ENCODE results near the gene RMDN2. TPM values are rescaled to one million over a fixed set of nuclear protein-coding genes. Genes with fewer than 3 reads are reported as not detected.
A peak's percentile ranks its signal among the peaks of the same experiment; 100 is the strongest.

RMDN2 gene
- total and polyA plus RNA-seq, 10 of the 15 experiments (the other 5 are each of a cell fraction or from before 2014, with no cell fraction given) = 2.6 to 12.4 (median 9.2) TPM

DNA sequence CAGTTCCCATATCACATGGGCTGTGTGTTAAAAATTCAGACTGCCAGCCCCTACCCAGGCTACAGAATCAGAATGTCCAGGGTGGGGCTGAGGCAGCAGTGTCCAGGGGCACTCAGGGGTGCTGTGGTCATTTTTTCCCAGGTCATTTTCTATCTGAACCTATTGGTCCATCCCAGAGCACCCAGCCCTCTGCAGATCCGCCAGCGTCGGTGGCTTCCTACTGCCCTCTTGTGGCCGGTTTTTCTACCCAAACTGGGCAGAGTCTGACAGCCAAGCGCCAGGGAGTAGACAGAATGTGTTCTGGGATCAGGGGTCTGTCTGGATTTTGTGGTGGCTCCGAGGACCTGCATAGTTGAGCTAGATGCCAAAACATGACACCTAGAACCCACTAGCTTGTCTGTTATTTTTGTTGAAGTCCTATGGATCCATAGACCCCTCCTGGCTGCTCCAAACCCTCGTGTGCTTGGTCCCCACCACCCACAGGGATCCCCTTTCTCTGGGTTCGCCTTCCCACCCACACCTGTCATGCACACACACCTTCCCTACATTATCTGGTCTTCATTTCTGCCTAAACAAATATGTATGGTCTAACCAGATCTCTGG is 34.1 kb upstream of the RMDN2 start:
- ATAC-seq (peak; percentile 84), FAIRE-seq (no peak), DNase-seq (ENCODE audit: low read depth, low spot score) (no peak)
- H3K27me3 ChIP-seq (replicated peaks in 1 of 2; ENCODE audit: control insufficient read depth in 2 of 2, insufficient read depth in 2 of 2, low read length in 1 of 2) = no peaks in the 10 kb centered on the region
- no peaks in the 10 kb centered on the region for H3K79me2 ChIP-seq (ENCODE audit: control insufficient read depth, insufficient read depth, low read length)
- peaks cover 43% of the 10 kb centered on the region for H3K4me1 ChIP-seq (ENCODE audit: control insufficient read depth, insufficient read depth, low read length)
- no peak overlapping the region for H3K27ac ChIP-seq (ENCODE audit: control insufficient read depth, insufficient read depth)
- no TSS peak for BruUV-seq (replicated peaks)
- H2AFZ ChIP-seq (ENCODE audit: control insufficient read depth, low read depth, low read length) = no peak overlapping the region
- no peak overlapping the region for H3K4me2 ChIP-seq (ENCODE audit: control insufficient read depth, insufficient read depth)
- ChIA-PET RAD21 (ENCODE audit: unreplicated experiment) (interaction anchor here (0.7 to 2.8 kb wide), 11 partner anchors 13 to 495 kb away, joined by 3 to 28 read pairs (median 4); partner anchors contain the start of gene RMDN2), SMC1A (ENCODE audit: uncharacterized antibody, unreplicated experiment) (interaction anchor here (0.9 to 3.8 kb wide), 17 partner anchors 9 to 514 kb away, joined by 3 to 21 read pairs (median 5); no protein-coding TSS in a partner anchor), CTCF (interaction anchor here (0.6 to 7.3 kb wide), 32 partner anchors 9 to 722 kb away, joined by 3 to 82 read pairs (median 4); no protein-coding TSS in a partner anchor), POLR2A (interaction anchor here (0.6 to 1.1 kb wide), 2 partner anchors 11 to 67 kb away, joined by 3 to 4 read pairs; no protein-coding TSS in a partner anchor)
- no peak overlapping the region for H3K4me3 ChIP-seq
- no peaks in the 10 kb centered on the region for H4K20me1 ChIP-seq (ENCODE audit: control insufficient read depth, insufficient read depth)
- WGBS (ENCODE audit: insufficient coverage, insufficient replicate concordance, low lambda C conversion rate, missing lambda C conversion rate) = 6% methylated on average over 8 of the region's 8 CpGs
- intact Hi-C loops (cut with micrococcal nuclease; ENCODE audit: unreplicated experiment) = loop anchor here (2.0 to 10.0 kb wide), 5 partner anchors 91 to 494 kb away; partner anchors contain the start of genes CDC42EP3 and CYP1B1
- in situ Hi-C loops (cut with MboI) = no loop called here
- peaks cover 2% of the 10 kb centered on the region; the same call in 1 of the 3 replicates for H3K9me3 ChIP-seq (replicated peaks; ENCODE audit: control insufficient read depth, insufficient read depth, low read length)
- H3K36me3 ChIP-seq (ENCODE audit: control insufficient read depth in 2 of 2, insufficient read depth in 2 of 2, low read length in 1 of 2) = no peaks in the 10 kb centered on the region
- H3K9ac ChIP-seq (ENCODE audit: control insufficient read depth, insufficient read depth, low read length) = no peak overlapping the region
- TF ChIP-seq ZNF207 (IDR thresholded peaks at IDR 0.05; ENCODE audit: borderline replicate concordance) (no peak), HDAC6 (IDR thresholded peaks at IDR 0.05; ENCODE audit: unreplicated experiment) (no peak), LARP7 (IDR thresholded peaks at IDR 0.05) (no peak), ETV6 (conservative IDR thresholded peaks at IDR 0.05 in 1 of 2, IDR thresholded peaks at IDR 0.05 in 1 of 2; ENCODE audit: borderline replicate concordance in 1 of 2, low read depth in 1 of 2) (no peak), MTA3 (IDR thresholded peaks at IDR 0.05; ENCODE audit: borderline replicate concordance, low read length) (no peak), EED (IDR thresholded peaks at IDR 0.05; ENCODE audit: low read depth) (peak; percentile 36; the same call in 1 of the 2 replicates), TCF7 (IDR thresholded peaks at IDR 0.05; ENCODE audit: borderline replicate concordance) (no peak), SUZ12 (IDR thresholded peaks at IDR 0.05; ENCODE audit: unreplicated experiment) (no peak), BRCA1 (IDR thresholded peaks at IDR 0.05; ENCODE audit: low read depth, low read length) (no peak), HDGF (IDR thresholded peaks at IDR 0.05) (no peak), POLR2AphosphoS2 (IDR thresholded peaks at IDR 0.05; ENCODE audit: low read depth, low read length) (no peak), NRF1 (conservative IDR thresholded peaks at IDR 0.05; ENCODE audit: low read depth, low read length) (no peak), ASH2L (IDR thresholded peaks at IDR 0.05; ENCODE audit: borderline replicate concordance, low read depth) (no peak), ATF7 (IDR thresholded peaks at IDR 0.05; ENCODE audit: low read depth) (no peak)
- TF ChIP-seq, protein P1, sequence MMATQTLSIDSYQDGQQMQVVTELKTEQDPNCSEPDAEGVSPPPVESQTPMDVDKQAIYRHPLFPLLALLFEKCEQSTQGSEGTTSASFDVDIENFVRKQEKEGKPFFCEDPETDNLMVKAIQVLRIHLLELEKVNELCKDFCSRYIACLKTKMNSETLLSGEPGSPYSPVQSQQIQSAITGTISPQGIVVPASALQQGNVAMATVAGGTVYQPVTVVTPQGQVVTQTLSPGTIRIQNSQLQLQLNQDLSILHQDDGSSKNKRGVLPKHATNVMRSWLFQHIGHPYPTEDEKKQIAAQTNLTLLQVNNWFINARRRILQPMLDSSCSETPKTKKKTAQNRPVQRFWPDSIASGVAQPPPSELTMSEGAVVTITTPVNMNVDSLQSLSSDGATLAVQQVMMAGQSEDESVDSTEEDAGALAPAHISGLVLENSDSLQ (IDR thresholded peaks at IDR 0.05) = no peak
- TF ChIP-seq, protein P2, sequence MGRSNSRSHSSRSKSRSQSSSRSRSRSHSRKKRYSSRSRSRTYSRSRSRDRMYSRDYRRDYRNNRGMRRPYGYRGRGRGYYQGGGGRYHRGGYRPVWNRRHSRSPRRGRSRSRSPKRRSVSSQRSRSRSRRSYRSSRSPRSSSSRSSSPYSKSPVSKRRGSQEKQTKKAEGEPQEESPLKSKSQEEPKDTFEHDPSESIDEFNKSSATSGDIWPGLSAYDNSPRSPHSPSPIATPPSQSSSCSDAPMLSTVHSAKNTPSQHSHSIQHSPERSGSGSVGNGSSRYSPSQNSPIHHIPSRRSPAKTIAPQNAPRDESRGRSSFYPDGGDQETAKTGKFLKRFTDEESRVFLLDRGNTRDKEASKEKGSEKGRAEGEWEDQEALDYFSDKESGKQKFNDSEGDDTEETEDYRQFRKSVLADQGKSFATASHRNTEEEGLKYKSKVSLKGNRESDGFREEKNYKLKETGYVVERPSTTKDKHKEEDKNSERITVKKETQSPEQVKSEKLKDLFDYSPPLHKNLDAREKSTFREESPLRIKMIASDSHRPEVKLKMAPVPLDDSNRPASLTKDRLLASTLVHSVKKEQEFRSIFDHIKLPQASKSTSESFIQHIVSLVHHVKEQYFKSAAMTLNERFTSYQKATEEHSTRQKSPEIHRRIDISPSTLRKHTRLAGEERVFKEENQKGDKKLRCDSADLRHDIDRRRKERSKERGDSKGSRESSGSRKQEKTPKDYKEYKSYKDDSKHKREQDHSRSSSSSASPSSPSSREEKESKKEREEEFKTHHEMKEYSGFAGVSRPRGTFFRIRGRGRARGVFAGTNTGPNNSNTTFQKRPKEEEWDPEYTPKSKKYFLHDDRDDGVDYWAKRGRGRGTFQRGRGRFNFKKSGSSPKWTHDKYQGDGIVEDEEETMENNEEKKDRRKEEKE (IDR thresholded peaks at IDR 0.05) = no peak
- TF ChIP-seq, protein P3, sequence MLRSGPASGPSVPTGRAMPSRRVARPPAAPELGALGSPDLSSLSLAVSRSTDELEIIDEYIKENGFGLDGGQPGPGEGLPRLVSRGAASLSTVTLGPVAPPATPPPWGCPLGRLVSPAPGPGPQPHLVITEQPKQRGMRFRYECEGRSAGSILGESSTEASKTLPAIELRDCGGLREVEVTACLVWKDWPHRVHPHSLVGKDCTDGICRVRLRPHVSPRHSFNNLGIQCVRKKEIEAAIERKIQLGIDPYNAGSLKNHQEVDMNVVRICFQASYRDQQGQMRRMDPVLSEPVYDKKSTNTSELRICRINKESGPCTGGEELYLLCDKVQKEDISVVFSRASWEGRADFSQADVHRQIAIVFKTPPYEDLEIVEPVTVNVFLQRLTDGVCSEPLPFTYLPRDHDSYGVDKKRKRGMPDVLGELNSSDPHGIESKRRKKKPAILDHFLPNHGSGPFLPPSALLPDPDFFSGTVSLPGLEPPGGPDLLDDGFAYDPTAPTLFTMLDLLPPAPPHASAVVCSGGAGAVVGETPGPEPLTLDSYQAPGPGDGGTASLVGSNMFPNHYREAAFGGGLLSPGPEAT (IDR thresholded peaks at IDR 0.05; ENCODE audit: low read depth) = no peak
